Lower lobe of right lung (tissue), 2 donors: ENCODE data around the gene ZNF503. TPM values are rescaled to one million over a fixed set of nuclear protein-coding genes. Genes with fewer than 3 reads are reported as not detected.

Experiments used
- ATAC-seq, 2 donors: fragments of 200-7000 bp; cut with Tn5 transposase; one replicate each; pipeline ENCODE4 v1.9.1; 2020 to 2022; ENCODE audit warnings: mild to moderate bottlenecking in 2 of 2, moderate library complexity in 2 of 2
- DNase-seq: peaks from one replicate; pipeline ENCODE4 v3.0.0-alpha.2; 2020
- H3K27ac ChIP-seq: fragments of 200-600 bp; one replicate; pipeline ENCODE4 v1.8.0; 2022
- H3K27me3 ChIP-seq: fragments of 200-600 bp; one replicate; pipeline ENCODE4 v1.8.0; 2022; ENCODE audit warnings: low read depth
- H3K36me3 ChIP-seq: fragments of 200-600 bp; one replicate; pipeline ENCODE4 v1.8.0; 2022; ENCODE audit warnings: mild to moderate bottlenecking
- H3K4me1 ChIP-seq: fragments of 200-600 bp; one replicate; pipeline ENCODE4 v1.8.0; 2022
- H3K4me3 ChIP-seq: fragments of 200-600 bp; one replicate; pipeline ENCODE4 v1.8.0; 2022; ENCODE audit warnings: mild to moderate bottlenecking
- H3K9me3 ChIP-seq: fragments of 200-600 bp; one replicate; pipeline ENCODE4 v1.8.0; 2022
- intact Hi-C: fragments of 100-400 bp; cut with DNase I; formaldehyde crosslinking; loops from one replicate; pipeline ENCODE4 v1.11.0; 2022
- total RNA-seq: library from RNA; stranded (reverse); fragmentation: NEBNext Ultra II Directional; extraction: Animal tissue kit (Norgen Biotek cat#: 25700); gene quantifications from one replicate; pipeline ENCODE4 v1.2.1, GENCODE V29; 2021
- TF ChIP-seq, protein P1 (sequence below): fragments of 200-600 bp; IDR thresholded peaks from one replicate; pipeline ENCODE4 v1.8.0; 2022; ENCODE audit warnings: antibody characterized with exemption, mild to moderate bottlenecking
- donor health status: DM: no; HTN: yes; CAD: no; lungs with severe emphysema.

Gene ZNF503
- total RNA-seq, 1 donor from 2014 or later = 28.3 TPM

DNA sequence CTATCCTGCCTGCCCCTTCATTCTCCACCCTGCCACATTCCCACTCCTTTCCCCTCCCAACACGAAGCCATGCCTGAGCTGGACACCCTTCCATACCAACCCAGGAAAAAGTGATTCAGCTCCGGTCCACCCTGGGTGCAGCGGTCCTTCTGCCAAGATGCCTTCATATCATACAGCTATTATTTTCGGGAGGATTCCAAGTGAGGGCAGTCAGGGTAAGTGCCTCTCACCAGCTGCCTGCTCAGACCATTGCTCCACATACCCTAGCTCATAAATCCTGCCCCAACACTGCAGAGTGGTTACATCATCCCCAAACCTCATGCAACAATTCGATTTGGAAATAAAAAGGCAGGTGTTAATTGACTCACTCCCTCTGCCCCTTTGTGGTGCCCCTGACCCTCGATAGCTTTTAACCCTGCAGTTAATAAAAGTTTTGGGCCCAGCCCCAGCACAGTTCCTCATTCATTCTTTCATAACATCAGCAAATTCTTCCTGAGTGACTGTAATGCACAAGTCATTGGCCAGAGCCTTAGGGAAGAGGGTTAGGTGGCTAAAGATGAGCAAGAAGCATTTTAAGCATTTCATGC lies 42.6 kb downstream of the ZNF503 start:
- no peaks in the 10 kb centered on the region for H3K36me3 ChIP-seq
- H3K27me3 ChIP-seq = no peaks in the 10 kb centered on the region
- peaks cover 6% of the 10 kb centered on the region for H3K9me3 ChIP-seq
- no peaks in the 10 kb centered on the region for H3K4me1 ChIP-seq
- intact Hi-C loops = no loop called here
- no peak overlapping the region for H3K4me3 ChIP-seq
- no peak overlapping the region for H3K27ac ChIP-seq
- TF ChIP-seq, protein P1, sequence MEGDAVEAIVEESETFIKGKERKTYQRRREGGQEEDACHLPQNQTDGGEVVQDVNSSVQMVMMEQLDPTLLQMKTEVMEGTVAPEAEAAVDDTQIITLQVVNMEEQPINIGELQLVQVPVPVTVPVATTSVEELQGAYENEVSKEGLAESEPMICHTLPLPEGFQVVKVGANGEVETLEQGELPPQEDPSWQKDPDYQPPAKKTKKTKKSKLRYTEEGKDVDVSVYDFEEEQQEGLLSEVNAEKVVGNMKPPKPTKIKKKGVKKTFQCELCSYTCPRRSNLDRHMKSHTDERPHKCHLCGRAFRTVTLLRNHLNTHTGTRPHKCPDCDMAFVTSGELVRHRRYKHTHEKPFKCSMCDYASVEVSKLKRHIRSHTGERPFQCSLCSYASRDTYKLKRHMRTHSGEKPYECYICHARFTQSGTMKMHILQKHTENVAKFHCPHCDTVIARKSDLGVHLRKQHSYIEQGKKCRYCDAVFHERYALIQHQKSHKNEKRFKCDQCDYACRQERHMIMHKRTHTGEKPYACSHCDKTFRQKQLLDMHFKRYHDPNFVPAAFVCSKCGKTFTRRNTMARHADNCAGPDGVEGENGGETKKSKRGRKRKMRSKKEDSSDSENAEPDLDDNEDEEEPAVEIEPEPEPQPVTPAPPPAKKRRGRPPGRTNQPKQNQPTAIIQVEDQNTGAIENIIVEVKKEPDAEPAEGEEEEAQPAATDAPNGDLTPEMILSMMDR = no peak
- DNase-seq (no peak), ATAC-seq (peak; percentile 45 to 47)

- TF ChIP-seq, protein P1 = no peak
- H3K4me3 ChIP-seq = no peak overlapping the region
- no peaks in the 10 kb centered on the region for H3K27me3 ChIP-seq
- intact Hi-C loops = no loop called here
- H3K4me1 ChIP-seq = no peaks in the 10 kb centered on the region
- no peak for ATAC-seq
- DNase-seq = no peak
- no peaks in the 10 kb centered on the region for H3K36me3 ChIP-seq
- H3K9me3 ChIP-seq = peaks cover 6% of the 10 kb centered on the region
- H3K27ac ChIP-seq = no peak overlapping the region
These were observed 43.4 kb downstream of the ZNF503 start for GRCh38 chr10:75358132-75358531.

GRCh38 chr10:75357500-75357899 lies 44.1 kb downstream of the ZNF503 start:
- DNase-seq (no peak), ATAC-seq (no peak)
- H3K4me3 ChIP-seq = no peak overlapping the region

GRCh38 chr10:75356484-75356883 lies 45.1 kb downstream of the ZNF503 start:
- intact Hi-C loops = no loop called here
- H3K27me3 ChIP-seq = no peaks in the 10 kb centered on the region
- TF ChIP-seq, protein P1 = no peak
- no peaks in the 10 kb centered on the region for H3K36me3 ChIP-seq
- no peaks in the 10 kb centered on the region for H3K4me1 ChIP-seq
- H3K4me3 ChIP-seq = no peak overlapping the region
- H3K27ac ChIP-seq = no peak overlapping the region
- DNase-seq (no peak), ATAC-seq (no peak)
- H3K9me3 ChIP-seq = peaks cover 6% of the 10 kb centered on the region

More at GRCh38 chr10:75357500-75357899, 44.1 kb downstream of the ZNF503 start:
- TF ChIP-seq, protein P1 = no peak
- Histone ChIP-seq H3K4me1 (no peaks in the 10 kb centered on the region), H3K36me3 (no peaks in the 10 kb centered on the region), H3K27ac (no peak overlapping the region), H3K9me3 (peaks cover 6% of the 10 kb centered on the region), H3K27me3 (no peaks in the 10 kb centered on the region)
- intact Hi-C loops = no loop called here

- Histone ChIP-seq H3K9me3 (peaks cover 6% of the 10 kb centered on the region), H3K27ac (no peak overlapping the region), H3K4me1 (no peaks in the 10 kb centered on the region), H3K27me3 (no peaks in the 10 kb centered on the region), H3K4me3 (no peak overlapping the region), H3K36me3 (no peaks in the 10 kb centered on the region)
- TF ChIP-seq, protein P1 = no peak
- no peak for DNase-seq
- intact Hi-C loops = no loop called here
- no peak for ATAC-seq
These were observed 45.9 kb downstream of the ZNF503 start for GRCh38 chr10:75355706-75356105.
